ENCODE results near the gene UTP11.

UTP11 gene

GRCh38 chr1:38071312-38072256 lies 59.0 kb downstream of the UTP11 start:
- peak; percentile 4 for DNase-seq (ENCODE audit: low read depth)

- DNase-seq (ENCODE audit: low read depth) = no peak
Observed at GRCh38 chr1:38072858-38073257, 60.3 kb downstream of the UTP11 start.

- DNase-seq (ENCODE audit: low read depth) = no peak
Observed at GRCh38 chr1:38073534-38074301, 61.2 kb downstream of the UTP11 start.

GRCh38 chr1:38074302-38074677 lies 61.8 kb downstream of the UTP11 start:
- no peak for DNase-seq (ENCODE audit: low read depth)
